T-helper 22 cell (primary cell): ENCODE data around the gene ANKS1A.
"Not testable (repeated sequence)": the region's sequence is repeated elsewhere in the genome, so short reads cannot be mapped to it uniquely, and the experiment has no call there.

Source experiments
- DNase-seq: peaks from one replicate; pipeline ENCODE4 v3.0.0-alpha.2; 2020; ENCODE audit warnings: low read depth

ANKS1A gene

GRCh38 chr6:34992376-34992775, 103.3 kb downstream of the ANKS1A start:
- DNase-seq, result no peak

GRCh38 chr6:34993213-34993612, 104.2 kb downstream of the ANKS1A start:
- no peak for DNase-seq

- no peak for DNase-seq
These were observed 105.6 kb downstream of the ANKS1A start for GRCh38 chr6:34994693-34995092.

GRCh38 chr6:34998417-34998816, 109.4 kb downstream of the ANKS1A start:
- DNase-seq, result not testable (repeated sequence)

- not testable (repeated sequence) for DNase-seq
These were observed 110.1 kb downstream of the ANKS1A start for GRCh38 chr6:34999153-34999552.

- DNase-seq, result not testable (repeated sequence)
These were observed 110.9 kb downstream of the ANKS1A start for GRCh38 chr6:34999962-35000361.

GRCh38 chr6:35001349-35001748, 112.3 kb downstream of the ANKS1A start:
- not testable (repeated sequence) for DNase-seq

- not testable (repeated sequence) for DNase-seq
These were observed 115.0 kb downstream of the ANKS1A start for GRCh38 chr6:35003886-35004530.

GRCh38 chr6:35007016-35007415, 118.0 kb downstream of the ANKS1A start:
- DNase-seq, result no peak

- no peak for DNase-seq
These were observed 119.8 kb downstream of the ANKS1A start for GRCh38 chr6:35008858-35009257.

- no peak for DNase-seq
These were observed 122.3 kb downstream of the ANKS1A start for GRCh38 chr6:35011096-35012041.

- no peak for DNase-seq
These were observed 124.6 kb downstream of the ANKS1A start for GRCh38 chr6:35013701-35014100.

- no peak for DNase-seq
These were observed 125.3 kb downstream of the ANKS1A start for GRCh38 chr6:35014341-35014740.

GRCh38 chr6:35014786-35015185, 125.7 kb downstream of the ANKS1A start:
- no peak for DNase-seq

- no peak for DNase-seq
These were observed 126.4 kb downstream of the ANKS1A start for GRCh38 chr6:35015476-35015875.

- DNase-seq, result no peak
These were observed 126.9 kb downstream of the ANKS1A start for GRCh38 chr6:35015996-35016395.

- DNase-seq, result no peak
These were observed 127.7 kb downstream of the ANKS1A start for GRCh38 chr6:35016502-35017321.

- no peak for DNase-seq
These were observed 128.5 kb downstream of the ANKS1A start for GRCh38 chr6:35017411-35018181.

GRCh38 chr6:35018182-35018519, 129.1 kb downstream of the ANKS1A start:
- DNase-seq, result no peak

- no peak for DNase-seq
These were observed 129.7 kb downstream of the ANKS1A start for GRCh38 chr6:35018746-35019145.

- DNase-seq, result no peak
These were observed 130.1 kb downstream of the ANKS1A start for GRCh38 chr6:35019171-35019570.

- DNase-seq, result no peak
These were observed 130.8 kb downstream of the ANKS1A start for GRCh38 chr6:35019831-35020230.
